Measurements from ENCODE around the gene TPX2. TPM values are rescaled to one million over a fixed set of nuclear protein-coding genes. Genes with fewer than 3 reads are reported as not detected.

TPX2 gene
- polyA plus RNA-seq, 1 donor (not counting 4 experiments of a cell fraction or from before 2014, with no cell fraction given) = 31.5 TPM

- TF ChIP-seq CTCF (optimal IDR thresholded peaks at IDR 0.05 in 1 of 3, IDR thresholded peaks at IDR 0.05 in 1 of 3, conservative IDR thresholded peaks at IDR 0.05 in 1 of 3; ENCODE audit: extremely low read depth in 1 of 3, insufficient read depth in 2 of 3, low read length in 3 of 3) (no peak), EZH2 (IDR thresholded peaks at IDR 0.05; ENCODE audit: low read length) (no peak)
- peak; percentile 83 for DNase-seq (ENCODE audit: low read depth, low spot score)
- H2AFZ ChIP-seq (ENCODE audit: control insufficient read depth, low read length) = no peak overlapping the region
Measured at GRCh38 chr20:31710423-31711108, 28.5 kb upstream of the TPX2 start.

DNA sequence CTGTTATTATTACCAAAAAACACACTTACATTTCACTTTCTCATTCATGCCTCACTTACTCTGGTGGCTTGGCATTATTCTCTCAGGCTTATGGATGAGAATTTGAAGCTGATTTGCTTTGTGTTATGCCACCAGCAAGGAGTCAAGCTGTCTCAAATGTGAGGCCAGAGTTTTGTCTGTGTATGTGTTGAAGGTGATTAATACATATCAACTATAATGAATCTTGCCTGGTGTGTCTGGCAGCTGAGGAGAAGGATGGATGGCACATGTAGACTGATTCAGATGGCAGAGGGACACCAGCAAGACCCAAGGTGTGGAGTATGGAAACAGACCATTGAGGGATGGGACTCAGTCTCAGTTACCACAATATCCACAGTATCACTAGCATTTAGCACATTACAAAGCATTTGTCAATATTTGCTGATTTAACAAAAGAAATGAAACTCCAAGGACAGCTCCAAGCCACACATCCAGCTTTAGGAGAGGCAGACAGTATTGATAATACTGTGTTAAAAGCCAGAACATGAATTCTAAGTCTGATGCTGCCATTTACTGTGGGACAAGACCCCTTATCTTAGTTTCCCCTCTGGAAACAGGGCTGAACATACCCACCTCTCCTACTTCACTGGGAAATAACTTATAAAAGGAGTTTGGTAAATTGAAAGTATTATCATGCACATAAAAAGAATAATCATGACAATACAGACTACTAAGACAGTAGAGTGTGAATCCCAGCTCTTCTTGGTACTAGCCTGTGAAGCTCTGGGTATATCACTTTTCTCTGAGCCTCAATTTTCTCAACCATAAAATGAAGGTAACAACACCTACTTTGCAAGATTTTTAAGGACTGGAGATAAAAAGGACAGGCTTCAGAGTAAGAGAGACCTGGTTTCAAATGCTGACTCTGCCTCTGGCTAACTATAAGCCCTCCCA lies 27.6 kb upstream of the TPX2 start:
- no peak for DNase-seq (ENCODE audit: low read depth, low spot score)
- H3K9ac ChIP-seq (ENCODE audit: control insufficient read depth, extremely low read depth, insufficient read depth, low read length) = peak overlapping the region; percentile 80
- peaks cover 77% of the 10 kb centered on the region for H3K79me2 ChIP-seq (ENCODE audit: control insufficient read depth, insufficient read depth, low read length)
- H3K4me2 ChIP-seq (ENCODE audit: control insufficient read depth, extremely low read depth, insufficient read depth, low read depth, low read length) = peak overlapping the region; percentile 93
- peaks cover 78% of the 10 kb centered on the region for H3K4me1 ChIP-seq (ENCODE audit: control insufficient read depth, extremely low read depth, insufficient read depth, low read length)
- FAIRE-seq = no peak
- H3K4me3 ChIP-seq (ENCODE audit: control insufficient read depth in 2 of 3, extremely low read depth in 1 of 3, insufficient read depth in 2 of 3, low read depth in 1 of 3, low read length in 3 of 3) = peak overlapping the region in 2 of 3 experiments; percentile 24 to 52
- H4K20me1 ChIP-seq (ENCODE audit: control insufficient read depth, extremely low read depth, insufficient read depth, low read length) = no peaks in the 10 kb centered on the region
- H2AFZ ChIP-seq (ENCODE audit: control insufficient read depth, low read length) = no peak overlapping the region
- no peaks in the 10 kb centered on the region for H3K9me3 ChIP-seq (ENCODE audit: control insufficient read depth, low read depth, low read length)
- dilution Hi-C loops (cut with MboI; ENCODE audit: extremely low pct_ligation_motif_present, low sequenced_read_pairs) = no loop called here
- no peak for TF ChIP-seq EZH2 (IDR thresholded peaks at IDR 0.05; ENCODE audit: low read length)
- no peak for TF ChIP-seq CTCF (optimal IDR thresholded peaks at IDR 0.05 in 1 of 3, IDR thresholded peaks at IDR 0.05 in 1 of 3, conservative IDR thresholded peaks at IDR 0.05 in 1 of 3; ENCODE audit: extremely low read depth in 1 of 3, insufficient read depth in 2 of 3, low read length in 3 of 3)
- H3K36me3 ChIP-seq (ENCODE audit: control insufficient read depth in 2 of 2, extremely low read depth in 1 of 2, insufficient read depth in 2 of 2, low read length in 2 of 2) = peaks cover 28 to 65% of the 10 kb centered on the region in 2 experiments
- peak overlapping the region; percentile 99 for H3K27ac ChIP-seq (ENCODE audit: control insufficient read depth, insufficient read depth, low read length)
- peaks cover 6% of the 10 kb centered on the region for H3K9me1 ChIP-seq (ENCODE audit: control insufficient read depth, extremely low read depth, insufficient read depth, low read length)
- no peaks in the 10 kb centered on the region for H3K27me3 ChIP-seq (ENCODE audit: control insufficient read depth, extremely low read depth, insufficient read depth, low read length)

More at GRCh38 chr20:31710423-31711108, 28.5 kb upstream of the TPX2 start:
- Histone ChIP-seq H3K9me1 (ENCODE audit: control insufficient read depth, extremely low read depth, insufficient read depth, low read length) (peaks cover 6% of the 10 kb centered on the region), H3K27ac (ENCODE audit: control insufficient read depth, insufficient read depth, low read length) (peak overlapping the region; percentile 99), H4K20me1 (ENCODE audit: control insufficient read depth, extremely low read depth, insufficient read depth, low read length) (no peaks in the 10 kb centered on the region), H3K4me3 (ENCODE audit: control insufficient read depth in 2 of 3, extremely low read depth in 1 of 3, insufficient read depth in 2 of 3, low read depth in 1 of 3, low read length in 3 of 3) (peak overlapping the region in 2 of 3 experiments; percentile 24 to 29), H3K9ac (ENCODE audit: control insufficient read depth, extremely low read depth, insufficient read depth, low read length) (peak overlapping the region; percentile 80), H3K79me2 (ENCODE audit: control insufficient read depth, insufficient read depth, low read length) (peaks cover 77% of the 10 kb centered on the region), H3K4me2 (ENCODE audit: control insufficient read depth, extremely low read depth, insufficient read depth, low read depth, low read length) (peak overlapping the region; percentile 93), H3K36me3 (ENCODE audit: control insufficient read depth in 2 of 2, extremely low read depth in 1 of 2, insufficient read depth in 2 of 2, low read length in 2 of 2) (peaks cover 29 to 68% of the 10 kb centered on the region in 2 experiments), H3K9me3 (ENCODE audit: control insufficient read depth, low read depth, low read length) (no peaks in the 10 kb centered on the region), H3K4me1 (ENCODE audit: control insufficient read depth, extremely low read depth, insufficient read depth, low read length) (peaks cover 80% of the 10 kb centered on the region), H3K27me3 (ENCODE audit: control insufficient read depth, extremely low read depth, insufficient read depth, low read length) (no peaks in the 10 kb centered on the region)
- dilution Hi-C loops (cut with MboI; ENCODE audit: extremely low pct_ligation_motif_present, low sequenced_read_pairs) = no loop called here
- peak; percentile 62 for FAIRE-seq

Measured in keratinocyte (primary cell).